KBM-7 (cell line): ENCODE results near the gene VGLL2.

Source experiments
- DNase-seq: peaks from one replicate; pipeline ENCODE4 v3.0.0-alpha.2; 2015
- in situ Hi-C: fragments of 300-500 bp; cut with MboI; formaldehyde crosslinking; loops from 2 replicates; pipeline ENCODE4 v1.14.3; 2020; ENCODE audit warnings: low sequenced_read_pairs, low pct_unique_long_range_greater_than_20kb, mixed read lengths

VGLL2 gene

GRCh38 chr6:117267054-117267347, 1.6 kb downstream of the VGLL2 start:
- DNase-seq, result no peak
- in situ Hi-C loops, result no loop called here

GRCh38 chr6:117267766-117268534, 2.6 kb downstream of the VGLL2 start:
- DNase-seq, result peak; percentile 69
- in situ Hi-C loops, result no loop called here

GRCh38 chr6:117268924-117269323, 3.6 kb downstream of the VGLL2 start:
- no peak for DNase-seq
- in situ Hi-C loops, result no loop called here

DNA sequence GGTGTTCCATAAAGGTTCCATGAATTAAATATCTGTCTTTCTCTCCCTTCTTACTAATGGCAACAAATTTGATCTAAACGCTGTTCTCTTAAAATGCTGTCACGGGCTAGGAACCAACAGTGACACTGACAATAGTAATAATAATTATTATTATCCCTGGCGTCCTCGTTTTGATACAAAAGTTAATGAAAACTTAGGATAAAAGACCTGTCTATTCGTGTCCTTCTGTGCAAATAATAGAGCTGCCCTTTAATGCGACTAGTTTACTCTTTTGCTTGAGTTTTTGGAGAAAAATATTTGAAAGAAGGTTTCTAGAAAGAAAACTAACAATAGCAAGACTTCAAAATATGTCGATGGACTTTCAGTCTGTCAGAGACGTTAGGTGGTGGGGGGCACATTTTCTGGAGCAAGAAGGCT, 4.3 kb downstream of the VGLL2 start:
- DNase-seq, result no peak
- in situ Hi-C loops, result no loop called here

- DNase-seq, result no peak
- in situ Hi-C loops, result no loop called here
Measured at GRCh38 chr6:117270055-117270842, 4.9 kb downstream of the VGLL2 start.

GRCh38 chr6:117270843-117271507, 5.6 kb downstream of the VGLL2 start:
- in situ Hi-C loops, result no loop called here
- DNase-seq, result no peak

- no peak for DNase-seq
- in situ Hi-C loops, result no loop called here
Measured at GRCh38 chr6:117272032-117272866, 6.9 kb downstream of the VGLL2 start.

GRCh38 chr6:117272891-117273290, 7.5 kb downstream of the VGLL2 start:
- DNase-seq, result no peak
- in situ Hi-C loops, result no loop called here

DNA sequence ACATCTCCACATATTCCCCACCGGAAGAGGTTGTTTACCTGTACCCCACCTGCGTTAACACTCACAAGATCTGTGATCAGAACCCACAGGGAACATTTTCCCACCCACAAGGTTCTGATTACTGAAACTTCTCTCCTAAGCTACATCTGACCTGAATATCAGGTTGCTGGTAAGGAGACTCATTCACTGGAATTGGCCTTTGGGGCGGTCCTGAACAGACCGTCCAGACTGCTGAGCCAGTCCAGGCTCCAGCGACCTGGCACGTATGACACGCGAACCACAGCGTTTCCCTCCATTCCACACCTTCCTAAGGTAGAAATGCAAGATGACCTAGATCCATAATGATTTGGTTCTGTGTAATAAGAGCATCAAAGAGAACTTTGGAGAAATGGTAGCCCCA, 9.8 kb downstream of the VGLL2 start:
- in situ Hi-C loops, result no loop called here
- DNase-seq, result no peak

GRCh38 chr6:117275711-117276110, 10.4 kb downstream of the VGLL2 start:
- in situ Hi-C loops, result no loop called here
- DNase-seq, result no peak

DNA sequence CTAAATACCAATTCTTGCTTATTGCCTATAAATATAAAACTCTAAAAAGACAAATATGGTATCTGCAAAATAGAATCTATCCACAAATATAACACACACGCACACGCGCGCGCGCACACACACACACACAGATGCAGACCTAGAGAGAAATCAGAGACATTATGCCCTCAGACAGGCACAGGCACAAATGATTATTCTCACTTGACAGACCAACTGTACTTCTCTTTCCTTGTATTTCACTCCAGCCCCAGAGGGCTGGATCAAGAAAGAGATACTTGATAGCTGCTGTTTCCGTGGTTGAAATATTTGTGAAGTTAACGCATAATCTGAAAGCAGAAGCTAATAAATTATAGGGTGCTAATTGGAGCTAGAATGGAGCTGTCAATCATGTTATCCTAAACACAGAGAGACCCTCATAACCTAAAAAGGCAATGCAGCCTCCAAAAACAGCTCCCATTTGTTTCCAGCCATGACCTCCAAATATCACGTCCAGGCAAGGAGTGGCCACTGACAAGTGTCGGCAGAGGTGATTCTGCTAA, 11.5 kb downstream of the VGLL2 start:
- DNase-seq, result no peak
- in situ Hi-C loops, result no loop called here

DNA sequence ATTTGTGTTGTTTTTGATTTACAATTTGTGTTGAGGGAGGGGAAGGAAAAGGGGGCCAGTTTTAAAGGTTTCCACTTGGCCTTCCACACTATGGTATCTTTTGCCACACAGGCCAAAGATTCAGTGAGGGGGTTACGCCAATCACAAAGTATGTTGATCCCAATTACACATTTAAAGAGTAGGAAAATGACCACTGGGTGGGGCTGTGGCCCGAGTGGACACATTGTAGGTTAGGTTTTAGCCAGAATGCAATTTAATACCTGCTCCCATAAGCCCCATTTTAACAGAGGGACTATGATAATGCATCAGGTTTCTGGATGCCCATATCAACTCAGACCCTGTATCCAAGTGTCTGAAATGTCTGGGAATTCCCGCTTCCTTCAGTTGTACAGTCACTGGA, 15.6 kb downstream of the VGLL2 start:
- in situ Hi-C loops, result no loop called here
- no peak for DNase-seq

- in situ Hi-C loops, result no loop called here
- no peak for DNase-seq
Measured at GRCh38 chr6:117288083-117288715, 22.8 kb downstream of the VGLL2 start.

GRCh38 chr6:117290173-117290846, 25.0 kb downstream of the VGLL2 start:
- in situ Hi-C loops, result no loop called here
- DNase-seq, result no peak

DNA sequence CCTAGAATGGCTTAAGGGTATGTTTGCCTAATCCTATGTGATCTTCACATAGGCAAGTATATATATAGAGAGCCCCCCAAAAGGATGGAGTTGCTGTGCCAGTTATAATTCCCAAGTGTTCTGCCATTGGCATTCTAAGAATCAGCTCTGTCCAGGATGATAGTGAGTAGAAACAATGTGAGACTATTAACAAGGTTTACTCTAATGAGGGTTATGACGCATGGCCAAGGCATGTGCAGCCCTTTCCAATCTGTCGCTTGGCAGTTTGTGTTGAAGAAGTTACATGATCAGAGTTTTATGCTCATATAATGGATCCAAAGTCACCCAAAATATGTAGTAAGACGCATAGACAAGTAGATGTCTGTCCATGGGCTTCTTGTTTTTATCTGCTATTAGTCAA, 33.6 kb downstream of the VGLL2 start:
- DNase-seq, result no peak
- in situ Hi-C loops, result no loop called here

GRCh38 chr6:117303323-117303722, 38.0 kb downstream of the VGLL2 start:
- in situ Hi-C loops, result no loop called here

GRCh38 chr6:117304446-117304845, 39.1 kb downstream of the VGLL2 start:
- in situ Hi-C loops, result no loop called here
- DNase-seq, result no peak

More at GRCh38 chr6:117303323-117303722, 38.0 kb downstream of the VGLL2 start:
- DNase-seq, result no peak

GRCh38 chr6:117306227-117306790, 41.0 kb downstream of the VGLL2 start:
- in situ Hi-C loops, result no loop called here

More at GRCh38 chr6:117306227-117306790, 41.0 kb downstream of the VGLL2 start:
- DNase-seq, result no peak
